Measurements from ENCODE around the gene HOXD12. TPM values are rescaled to one million over a fixed set of nuclear protein-coding genes. Genes with fewer than 3 reads are reported as not detected.

HOXD12 gene
- total RNA-seq, 1 experiment from 2014 or later: 0.20 TPM

DNA sequence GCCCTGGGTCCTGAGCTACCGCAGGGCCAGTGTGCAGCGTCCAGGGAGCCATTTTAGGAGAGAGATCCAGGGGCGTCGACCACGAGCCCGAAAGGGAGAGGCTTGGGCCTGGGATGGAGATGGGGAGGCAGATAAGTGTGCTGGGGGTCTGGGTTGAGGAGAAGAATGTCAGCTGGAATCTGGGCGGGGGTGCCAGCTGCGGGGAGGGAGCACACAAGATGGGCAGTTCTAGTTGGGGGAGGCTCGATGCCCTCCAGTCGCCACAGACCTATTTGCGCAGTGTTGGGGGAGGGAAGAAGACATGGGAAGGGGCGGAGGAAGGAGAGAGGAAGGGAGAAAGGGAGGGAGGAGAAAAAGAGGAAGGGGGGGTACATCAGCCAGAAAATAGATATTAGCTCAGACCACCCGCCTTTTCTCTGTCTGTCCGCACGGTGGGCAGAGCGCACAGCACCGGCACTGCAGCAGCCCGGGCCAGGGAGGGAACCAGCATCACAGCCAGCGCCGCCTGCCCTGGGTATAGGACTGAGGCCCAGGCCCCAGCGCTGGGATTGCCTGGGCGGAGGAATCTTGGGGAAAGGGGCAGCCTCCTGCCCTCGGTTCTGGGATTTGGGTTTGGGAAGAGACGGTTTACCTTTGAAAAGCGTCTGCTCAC is 5.6 kb downstream of the HOXD12 start:
- DNase-seq (ENCODE audit: extremely low read depth, low read depth): no peak

DNA sequence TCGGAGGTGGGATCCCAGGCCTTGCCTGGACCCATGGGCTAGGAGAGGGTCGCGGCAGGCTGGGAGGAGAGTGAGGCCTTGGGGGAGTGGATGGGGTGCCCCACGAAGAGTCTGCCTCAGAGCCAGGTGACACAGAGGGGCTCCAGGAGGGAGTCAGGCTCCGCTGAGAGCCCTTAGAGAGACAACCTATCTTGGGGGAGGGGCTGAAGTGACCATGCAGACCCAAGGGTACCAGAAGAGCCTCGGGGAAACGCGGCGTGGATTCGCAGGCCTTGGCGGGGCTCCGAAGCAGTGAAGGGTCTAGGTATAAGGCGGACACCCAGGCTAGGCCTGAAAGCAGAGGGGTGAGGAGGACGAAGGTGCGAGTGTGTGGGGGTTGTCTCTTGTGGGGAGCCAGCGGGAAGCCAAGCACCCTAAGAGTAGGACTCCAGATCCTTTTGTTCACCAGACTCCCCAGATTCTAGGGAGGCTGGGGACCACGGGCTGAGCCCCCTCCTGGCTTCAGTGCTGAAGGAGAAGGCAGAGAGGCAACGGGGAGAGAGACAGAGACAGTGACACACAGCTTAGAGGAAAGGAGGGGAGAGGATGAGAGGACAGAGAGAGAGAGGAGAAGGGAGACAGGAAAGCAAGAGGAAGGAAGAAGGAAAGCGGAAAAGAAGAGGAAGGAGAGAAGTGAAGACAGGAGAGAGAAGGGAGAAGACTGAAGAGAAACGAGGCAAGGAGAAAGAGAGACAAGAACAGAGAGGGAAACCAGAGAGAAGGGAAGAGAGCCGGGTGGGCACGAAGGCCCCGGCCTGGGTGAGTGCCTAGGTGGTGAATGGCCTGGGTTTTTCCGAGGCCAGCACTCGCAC is 6.4 kb downstream of the HOXD12 start:
- no peak for DNase-seq (ENCODE audit: extremely low read depth, low read depth)

GRCh38 chr2:176106581-176107539 is 7.3 kb downstream of the HOXD12 start, which contains the start of gene HOXD11:
Gene HOXD11, plus strand, starts transcription at chr2:176107280. Its CDS starts 76 bp downstream, at chr2:176107356.
- DNase-seq (ENCODE audit: extremely low read depth, low read depth): no peak

DNA sequence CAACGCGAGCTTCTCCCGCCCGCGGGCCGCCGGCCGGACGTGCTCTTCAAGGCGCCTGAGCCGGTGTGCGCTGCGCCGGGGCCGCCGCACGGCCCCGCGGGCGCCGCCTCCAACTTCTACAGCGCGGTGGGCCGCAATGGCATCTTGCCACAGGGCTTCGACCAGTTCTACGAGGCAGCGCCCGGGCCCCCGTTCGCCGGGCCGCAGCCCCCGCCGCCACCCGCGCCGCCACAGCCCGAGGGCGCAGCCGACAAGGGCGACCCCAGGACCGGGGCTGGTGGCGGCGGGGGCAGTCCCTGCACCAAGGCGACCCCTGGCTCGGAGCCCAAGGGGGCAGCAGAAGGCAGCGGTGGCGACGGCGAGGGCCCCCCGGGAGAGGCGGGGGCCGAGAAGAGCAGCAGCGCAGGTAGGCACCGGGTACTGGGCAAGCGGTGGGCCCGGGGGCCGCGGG is 8.2 kb downstream of the HOXD12 start:
- DNase-seq (ENCODE audit: extremely low read depth, low read depth): no peak

- DNase-seq (ENCODE audit: extremely low read depth, low read depth): no peak
These were observed 9.8 kb downstream of the HOXD12 start for GRCh38 chr2:176109192-176109901.

- no peak for DNase-seq (ENCODE audit: extremely low read depth, low read depth)
These were observed 10.4 kb downstream of the HOXD12 start for GRCh38 chr2:176109946-176110345.

DNA sequence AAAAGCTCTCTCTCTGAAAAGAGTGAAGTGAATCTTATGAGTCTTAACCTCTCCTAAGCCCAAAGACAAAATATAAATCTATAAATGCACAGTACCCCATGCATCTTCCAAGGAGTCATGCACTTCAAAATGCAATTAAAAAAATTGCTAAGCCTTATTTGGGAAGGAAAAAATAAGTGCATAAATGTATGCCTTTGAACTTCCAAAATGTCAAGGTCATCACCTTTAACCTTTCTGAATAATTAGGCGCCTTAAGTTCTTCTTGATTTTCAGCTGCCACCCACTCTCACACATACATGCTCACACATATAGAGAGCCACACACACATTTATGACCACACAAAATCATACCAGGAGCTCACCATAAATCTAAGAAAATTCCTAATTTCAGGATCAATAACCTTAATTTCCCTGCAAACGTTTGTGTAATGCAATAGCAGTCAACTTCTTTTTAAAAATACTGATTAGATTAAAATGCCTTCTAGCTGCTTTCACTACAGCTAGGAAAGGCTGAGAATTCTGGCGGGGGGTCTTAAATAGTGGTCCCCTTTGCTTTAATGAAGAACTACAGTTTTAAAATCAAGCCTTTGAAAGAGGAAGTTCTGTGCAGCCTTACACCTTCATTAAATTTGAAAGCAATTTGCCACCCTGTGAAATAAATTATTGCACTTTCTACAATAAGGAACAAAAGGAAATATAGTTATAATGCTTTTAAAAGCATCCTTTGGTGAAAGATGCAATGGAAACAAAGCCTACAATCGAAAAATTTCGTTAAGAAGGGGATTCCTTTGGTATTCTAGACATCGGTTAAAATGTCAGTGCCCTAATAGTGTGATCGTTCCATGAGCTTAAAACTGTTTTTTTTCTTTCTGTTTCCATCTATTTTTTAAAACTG is 11.1 kb downstream of the HOXD12 start:
- DNase-seq (ENCODE audit: extremely low read depth, low read depth): no peak

DNA sequence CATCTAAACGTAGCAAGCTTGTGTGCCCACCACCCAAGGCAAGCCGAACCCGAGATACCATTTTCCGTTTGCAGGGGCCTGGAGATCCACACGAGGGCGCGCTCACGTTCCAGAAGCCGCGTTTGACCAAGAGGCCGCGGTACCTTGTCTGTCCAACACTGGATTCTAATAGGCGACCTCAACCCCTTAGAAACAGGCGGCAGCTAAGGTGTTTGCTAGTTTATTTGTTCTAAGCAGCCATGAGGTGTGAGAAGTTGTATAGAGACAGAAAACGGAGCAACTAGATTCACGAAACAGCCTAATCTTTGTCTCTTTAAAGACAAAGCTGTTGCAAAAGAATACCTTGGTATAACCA is 11.7 kb downstream of the HOXD12 start:
- DNase-seq (ENCODE audit: extremely low read depth, low read depth): peak; percentile 55

DNA sequence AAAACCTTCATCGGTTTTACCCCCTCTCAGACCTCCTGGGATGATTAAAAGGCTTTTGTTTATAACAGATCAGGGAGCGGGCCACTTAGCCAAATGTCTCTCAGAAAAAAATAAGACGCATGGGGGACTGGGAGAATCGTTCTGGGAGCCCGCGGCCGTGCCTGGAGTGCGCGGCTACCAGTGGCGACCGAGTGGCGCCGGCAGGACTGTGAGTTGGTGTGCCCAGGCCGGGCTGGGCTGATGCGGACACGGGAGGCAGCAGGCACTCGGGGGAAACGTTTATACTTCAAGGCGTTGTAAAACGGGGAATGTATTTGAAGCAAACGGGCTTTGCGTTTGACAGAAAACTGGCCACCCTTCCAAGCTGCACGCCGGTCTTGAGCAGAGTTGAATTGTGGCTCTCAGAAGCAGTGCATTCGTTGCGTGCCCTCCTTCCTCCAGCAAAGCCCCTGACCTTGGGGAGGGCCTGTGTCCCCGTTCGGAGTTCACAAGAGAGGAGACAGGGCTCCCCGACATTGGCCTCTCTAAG is 12.3 kb downstream of the HOXD12 start:
- DNase-seq (ENCODE audit: extremely low read depth, low read depth): no peak

- DNase-seq (ENCODE audit: extremely low read depth, low read depth): no peak
These were observed 13.0 kb downstream of the HOXD12 start for GRCh38 chr2:176112375-176113302.

- no peak for DNase-seq (ENCODE audit: extremely low read depth, low read depth)
These were observed 14.7 kb downstream of the HOXD12 start for GRCh38 chr2:176114120-176114929.

DNA sequence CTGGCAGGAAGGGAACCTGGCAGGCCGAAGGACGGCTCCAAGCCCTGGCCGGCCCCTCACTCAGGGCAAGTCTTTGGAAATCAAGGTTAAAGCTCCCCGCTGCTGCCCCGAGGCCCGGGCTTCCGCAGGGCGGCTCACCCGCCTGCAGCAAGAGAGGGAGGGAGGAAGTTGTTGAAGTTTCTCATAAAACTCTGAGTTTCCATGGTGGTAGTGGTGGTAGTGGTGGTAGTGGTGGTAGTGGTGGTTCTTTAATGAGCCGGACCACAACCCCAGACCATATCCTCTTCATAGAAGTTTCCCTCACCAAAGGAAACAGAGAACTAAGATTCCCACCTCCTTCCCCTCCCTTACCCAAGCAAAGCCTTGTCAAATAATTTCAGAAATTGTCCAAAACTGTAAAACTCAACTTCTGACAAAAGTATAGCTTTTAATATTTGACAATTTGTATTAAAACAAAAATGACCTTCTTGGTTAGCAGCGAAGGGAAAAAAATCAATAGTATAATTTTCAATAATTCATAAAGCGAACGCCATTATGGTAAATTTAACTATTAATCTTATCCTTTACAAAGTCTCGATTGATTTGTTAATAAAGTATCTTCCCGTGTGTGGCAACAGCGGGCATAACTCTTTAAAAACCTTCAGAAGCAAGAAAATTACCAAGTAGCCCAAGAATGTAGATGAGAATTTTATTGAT is 15.5 kb downstream of the HOXD12 start:
- no peak for DNase-seq (ENCODE audit: extremely low read depth, low read depth)

DNA sequence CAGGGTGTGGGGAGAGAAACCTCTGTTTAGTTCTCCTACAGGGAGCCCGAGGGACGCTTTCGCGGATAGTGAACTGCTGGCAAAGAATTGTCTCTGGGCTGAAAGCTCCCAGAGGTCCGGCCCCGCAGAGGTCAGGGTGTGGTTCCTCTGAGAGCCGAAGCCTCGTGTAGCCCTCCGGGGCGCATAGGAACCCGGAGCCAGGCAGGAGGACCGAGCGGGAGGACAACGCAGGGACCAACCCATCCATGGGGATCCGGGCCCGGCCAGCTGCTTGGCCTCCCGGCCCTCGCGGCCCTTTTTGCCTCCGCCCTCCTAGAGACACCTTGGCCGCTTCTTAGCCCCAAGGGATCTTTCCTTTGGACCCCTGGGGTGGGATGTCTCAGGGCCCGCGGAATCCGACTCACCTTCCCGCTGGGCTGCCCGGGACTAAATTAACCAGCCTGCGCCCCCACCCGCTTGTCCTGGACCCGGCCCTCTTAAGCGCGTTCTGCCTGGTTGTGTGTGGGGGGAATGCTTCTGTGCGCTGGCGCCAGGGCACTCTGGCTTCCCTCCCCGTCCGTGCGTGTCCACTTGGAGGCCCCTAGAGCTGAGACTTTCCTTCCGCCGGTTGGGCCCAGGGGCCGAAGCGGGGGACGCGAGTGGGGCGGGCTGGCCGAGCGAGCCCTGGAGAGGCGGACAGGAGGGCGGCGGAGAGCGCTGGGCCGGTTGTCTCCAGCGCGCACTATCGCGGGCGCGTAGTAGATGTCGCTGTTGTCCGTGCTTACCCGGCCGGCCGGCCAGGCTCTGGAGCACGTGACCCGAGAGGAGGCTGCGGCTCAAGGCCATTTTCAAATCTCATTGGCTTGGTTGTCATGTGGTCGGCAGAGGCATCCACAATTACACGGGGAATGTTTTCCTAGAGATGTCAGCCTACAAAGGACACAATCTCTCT is 16.6 kb downstream of the HOXD12 start, which contains the start of gene HOXD10:
HOXD10 (plus strand) TSS at position 896 of the 931 bp plus-strand sequence. CDS start 56 bp downstream, outside the sequence.
- no peak for DNase-seq (ENCODE audit: extremely low read depth, low read depth)

DNA sequence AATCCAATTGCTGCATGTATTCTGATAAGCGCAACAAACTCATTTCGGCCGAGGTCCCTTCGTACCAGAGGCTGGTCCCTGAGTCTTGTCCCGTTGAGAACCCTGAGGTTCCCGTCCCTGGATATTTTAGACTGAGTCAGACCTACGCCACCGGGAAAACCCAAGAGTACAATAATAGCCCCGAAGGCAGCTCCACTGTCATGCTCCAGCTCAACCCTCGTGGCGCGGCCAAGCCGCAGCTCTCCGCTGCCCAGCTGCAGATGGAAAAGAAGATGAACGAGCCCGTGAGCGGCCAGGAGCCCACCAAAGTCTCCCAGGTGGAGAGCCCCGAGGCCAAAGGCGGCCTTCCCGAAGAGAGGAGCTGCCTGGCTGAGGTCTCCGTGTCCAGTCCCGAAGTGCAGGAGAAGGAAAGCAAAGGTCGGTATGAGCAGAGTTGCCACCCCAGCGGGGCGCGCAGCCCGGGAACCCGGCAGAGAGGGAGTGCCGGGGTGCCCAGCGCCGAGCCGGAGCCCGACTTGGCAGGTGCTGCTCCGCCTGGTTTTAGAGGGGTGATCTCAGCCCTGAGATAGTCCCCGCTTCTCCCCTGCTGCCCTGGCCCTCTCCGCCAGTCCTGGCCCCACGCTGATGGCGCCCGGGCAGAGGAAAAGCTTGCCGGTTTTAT is 17.7 kb downstream of the HOXD12 start:
- DNase-seq (ENCODE audit: extremely low read depth, low read depth): no peak
